HUES64 (cell line): ENCODE data around the gene CCDC85C.

Experiments
- H3K27ac ChIP-seq: 2 replicates; pipeline ENCODE4 v1.7.0; 2013; ENCODE audit warnings: low read depth, low read length, inconsistent platforms
- H3K27me3 ChIP-seq: 2 replicates; pipeline ENCODE4 v1.6.1; 2013; ENCODE audit warnings: mild to moderate bottlenecking, low read length; ENCODE audit not compliant: insufficient read depth
- H3K36me3 ChIP-seq: 2 replicates; pipeline ENCODE4 v1.6.1; 2013; ENCODE audit warnings: mild to moderate bottlenecking, low read length; ENCODE audit not compliant: insufficient read depth
- H3K4me1 ChIP-seq: 2 replicates; pipeline ENCODE4 v1.6.1; 2013; ENCODE audit warnings: mild to moderate bottlenecking, low read length, moderate library complexity; ENCODE audit not compliant: insufficient read depth
- H3K4me3 ChIP-seq: 2 replicates; pipeline ENCODE4 v1.5.1; 2013; ENCODE audit warnings: mild to moderate bottlenecking, low read length, moderate library complexity
- H3K9ac ChIP-seq: 2 replicates; pipeline ENCODE4 v1.6.1; 2013; ENCODE audit warnings: mild to moderate bottlenecking, low read depth, low read length
- H3K9me3 ChIP-seq: 2 replicates; pipeline ENCODE4 v1.6.1; 2013; ENCODE audit warnings: low read depth, low read length; ENCODE audit not compliant: insufficient read depth
- WGBS: fragments of 150-250, 120-280 bp; methylation state at CpG from one replicate; pipeline ENCODE4 v1.1.7; 2013; ENCODE audit warnings: missing lambda C conversion rate; 5-methylcytosine and 5-hydroxymethylcytosine counted together

CCDC85C gene

DNA sequence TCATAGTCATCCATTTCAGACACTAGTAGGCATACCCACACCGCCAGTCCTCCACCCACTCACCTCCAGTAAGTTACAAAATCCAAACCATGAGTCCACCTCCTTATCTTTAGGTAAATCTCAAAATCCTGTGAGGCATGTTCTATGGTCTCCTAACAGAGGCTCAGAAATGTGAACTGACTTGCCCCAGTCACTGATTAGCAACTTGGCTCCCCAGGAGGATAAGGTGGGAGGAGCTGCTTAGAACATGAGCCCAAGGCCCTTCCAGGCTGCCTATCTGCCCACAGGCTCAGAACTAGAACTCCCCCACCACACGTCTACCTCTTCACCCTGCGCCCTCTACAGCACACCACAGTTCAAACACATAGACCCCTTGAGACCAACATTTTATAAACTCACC is 143.2 kb downstream of the CCDC85C start:
- Histone ChIP-seq H3K9me3 (no peaks in the 10 kb centered on the region), H3K4me3 (no peak overlapping the region), H3K36me3 (peaks cover 66% of the 10 kb centered on the region), H3K9ac (no peak overlapping the region), H3K27ac (no peak overlapping the region), H3K4me1 (peaks cover 30% of the 10 kb centered on the region), H3K27me3 (no peaks in the 10 kb centered on the region)
- WGBS = 77% methylated on average over 3 of the region's 3 CpGs

DNA sequence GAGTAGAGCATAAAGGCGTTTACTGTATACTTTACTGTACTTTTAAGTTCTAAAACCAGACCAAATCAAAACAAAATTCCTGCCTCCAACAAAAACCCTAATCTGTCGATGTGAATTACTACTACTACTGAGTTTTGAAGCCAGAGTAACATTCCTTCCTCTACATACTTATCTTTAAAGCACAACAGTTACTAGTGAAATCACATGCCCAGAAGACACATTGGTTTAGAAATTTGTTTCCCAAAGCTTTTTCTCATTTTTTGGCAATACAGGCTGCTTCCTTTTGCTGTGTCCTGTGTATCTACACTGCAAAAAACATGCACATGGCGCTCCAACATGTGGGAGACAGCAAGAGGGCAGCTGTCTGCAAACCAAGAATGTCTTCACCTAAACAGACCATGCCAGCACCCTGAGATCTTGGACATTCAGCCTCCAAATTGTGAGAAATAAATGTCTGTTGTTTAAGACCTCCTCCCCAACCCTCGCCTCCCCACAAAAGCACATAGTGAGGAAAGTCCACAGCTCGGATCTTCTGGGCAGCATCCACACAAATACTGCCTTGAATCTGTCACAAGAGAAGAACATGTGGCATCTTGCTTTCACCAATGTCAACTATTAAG is 144.4 kb downstream of the CCDC85C start:
- no peak overlapping the region for H3K27ac ChIP-seq
- no peak overlapping the region for H3K4me3 ChIP-seq
- peaks cover 30% of the 10 kb centered on the region for H3K4me1 ChIP-seq
- no peaks in the 10 kb centered on the region for H3K27me3 ChIP-seq
- H3K9me3 ChIP-seq = no peaks in the 10 kb centered on the region
- peaks cover 69% of the 10 kb centered on the region for H3K36me3 ChIP-seq
- H3K9ac ChIP-seq = no peak overlapping the region
- 96% methylated on average over 5 of the region's 5 CpGs for WGBS

DNA sequence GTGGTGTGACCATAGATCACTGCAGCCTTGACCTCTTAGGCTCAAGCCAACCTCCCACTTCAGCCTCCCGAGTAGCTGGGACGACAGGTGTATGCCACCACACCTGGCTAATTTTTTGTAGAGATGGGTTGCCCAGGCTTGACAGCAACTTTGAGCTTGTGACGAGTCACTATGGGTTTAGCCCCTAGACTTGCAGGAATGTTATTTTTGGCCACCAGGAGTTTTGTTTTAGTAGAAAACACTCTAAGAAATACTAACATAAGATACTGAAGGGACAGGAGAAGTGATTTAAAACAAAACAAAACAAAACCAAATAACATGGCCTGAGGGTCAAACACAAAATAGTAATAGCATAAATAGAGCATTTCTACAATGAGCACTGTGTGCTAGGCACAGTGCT is 149.8 kb downstream of the CCDC85C start:
- no peaks in the 10 kb centered on the region for H3K9me3 ChIP-seq
- H3K27me3 ChIP-seq = no peaks in the 10 kb centered on the region
- H3K27ac ChIP-seq = no peak overlapping the region
- H3K36me3 ChIP-seq = peaks cover 73% of the 10 kb centered on the region
- no peak overlapping the region for H3K4me3 ChIP-seq
- 68% methylated on average over 3 of the region's 3 CpGs for WGBS
- H3K9ac ChIP-seq = no peak overlapping the region
- no peaks in the 10 kb centered on the region for H3K4me1 ChIP-seq

DNA sequence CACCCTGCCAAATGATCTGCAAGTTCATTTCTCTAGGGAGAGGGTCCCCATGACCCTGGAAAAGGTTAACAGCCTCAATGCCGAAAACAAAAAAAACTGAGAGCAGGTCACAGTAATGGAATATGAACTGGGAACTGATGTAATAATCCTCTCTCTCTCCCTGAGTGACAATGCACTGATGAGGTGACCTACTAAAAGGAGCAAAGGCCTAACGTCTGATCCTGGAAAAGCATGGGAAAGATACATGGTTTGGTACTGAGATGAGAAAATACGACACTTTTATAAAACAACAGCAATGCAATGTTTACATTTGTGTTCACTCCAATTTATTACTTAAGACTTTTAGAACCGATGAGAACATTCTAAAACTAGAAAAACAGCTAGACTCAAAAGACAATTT is 151.0 kb downstream of the CCDC85C start:
- Histone ChIP-seq H3K4me3 (no peak overlapping the region), H3K36me3 (peaks cover 79% of the 10 kb centered on the region)
- 99% methylated on average over 4 of the region's 4 CpGs for WGBS

DNA sequence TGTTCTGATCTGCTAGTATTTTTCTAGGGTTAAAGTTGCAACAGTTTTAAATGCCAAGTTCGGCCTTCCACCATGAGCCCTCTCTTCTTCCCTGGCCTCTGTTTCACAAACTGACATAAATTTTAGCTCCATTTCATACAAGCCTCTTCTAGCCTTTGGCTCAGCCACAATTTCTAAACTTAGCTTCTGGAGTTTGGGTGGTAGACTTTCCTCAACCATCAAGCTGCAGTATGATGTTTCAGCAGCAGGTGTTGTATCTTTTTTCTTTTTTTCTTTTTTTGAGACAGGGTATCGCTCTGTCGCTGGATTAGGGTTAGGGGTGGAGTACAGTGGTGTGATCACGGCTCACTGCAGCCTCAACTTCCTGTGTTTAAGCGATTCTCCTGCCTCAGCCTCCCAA is 152.8 kb downstream of the CCDC85C start:
- H3K4me3 ChIP-seq = no peak overlapping the region
- 96% methylated on average over 5 of the region's 5 CpGs for WGBS
- no peak overlapping the region for H3K27ac ChIP-seq
- H3K9ac ChIP-seq = no peak overlapping the region
- H3K36me3 ChIP-seq = peaks cover 76% of the 10 kb centered on the region
- no peaks in the 10 kb centered on the region for H3K4me1 ChIP-seq
- no peaks in the 10 kb centered on the region for H3K9me3 ChIP-seq
- no peaks in the 10 kb centered on the region for H3K27me3 ChIP-seq

More for the DNA sequence above, 151.0 kb downstream of the CCDC85C start:
- Histone ChIP-seq H3K4me1 (no peaks in the 10 kb centered on the region), H3K27ac (no peak overlapping the region), H3K9ac (no peak overlapping the region), H3K27me3 (no peaks in the 10 kb centered on the region), H3K9me3 (no peaks in the 10 kb centered on the region)

DNA sequence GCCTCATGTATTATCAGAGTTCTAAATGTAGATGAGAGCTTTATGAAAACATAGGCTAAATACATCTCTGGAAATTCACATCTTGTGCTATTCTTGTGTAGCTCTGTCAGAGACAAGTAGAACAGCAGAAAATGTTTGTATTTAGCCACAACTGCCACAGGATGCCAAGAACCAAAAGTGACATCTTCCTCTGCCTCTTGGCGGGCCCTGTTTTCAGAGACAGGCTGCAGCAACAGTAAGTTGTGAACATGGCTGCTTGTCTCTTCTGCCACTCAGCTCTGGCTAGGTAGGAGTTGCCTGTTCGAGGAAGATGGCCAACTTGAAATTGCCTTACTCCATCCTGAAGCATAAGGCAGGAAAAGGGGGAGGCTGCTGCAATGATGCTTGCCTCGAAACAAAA is 153.7 kb downstream of the CCDC85C start:
- Histone ChIP-seq H3K36me3 (peaks cover 68% of the 10 kb centered on the region), H3K9ac (no peak overlapping the region), H3K4me3 (no peak overlapping the region), H3K4me1 (no peaks in the 10 kb centered on the region), H3K9me3 (no peaks in the 10 kb centered on the region), H3K27me3 (no peaks in the 10 kb centered on the region), H3K27ac (no peak overlapping the region)
- WGBS = 96% methylated on average over 3 of the region's 3 CpGs
